NCI-H460 (cell line): Measurements from ENCODE around the gene GLRX2. TPM values are rescaled to one million over a fixed set of nuclear protein-coding genes. Genes with fewer than 3 reads are reported as not detected.
"Not testable (repeated sequence)": the region's sequence is repeated elsewhere in the genome, so short reads cannot be mapped to it uniquely, and the experiment has no call there.

Experiments
- DNase-seq: peaks from one replicate; pipeline ENCODE4 v3.0.0-alpha.2; 2016; ENCODE audit warnings: low read depth; ENCODE audit errors: extremely low read depth
- polyA plus RNA-seq: library from polyadenylated mRNA; depleted of rRNA; stranded (reverse); fragments of >200 nt; gene quantifications from 2 replicates; pipeline ENCODE4 v1.2.3, GENCODE V29; 2014; cell fraction: nucleus; rRNA removed
- total RNA-seq: library from RNA; depleted of rRNA; stranded (reverse); fragments of >200 nt; shearing (Covaris generic); gene quantifications from 2 replicates; pipeline ENCODE4 v1.2.3, GENCODE V29; 2014; rRNA removed

Gene GLRX2
- total RNA-seq = 65.5 and 80.0 TPM in 2 replicates
- 30.4 and 43.9 TPM in 2 replicates for polyA plus RNA-seq

DNA sequence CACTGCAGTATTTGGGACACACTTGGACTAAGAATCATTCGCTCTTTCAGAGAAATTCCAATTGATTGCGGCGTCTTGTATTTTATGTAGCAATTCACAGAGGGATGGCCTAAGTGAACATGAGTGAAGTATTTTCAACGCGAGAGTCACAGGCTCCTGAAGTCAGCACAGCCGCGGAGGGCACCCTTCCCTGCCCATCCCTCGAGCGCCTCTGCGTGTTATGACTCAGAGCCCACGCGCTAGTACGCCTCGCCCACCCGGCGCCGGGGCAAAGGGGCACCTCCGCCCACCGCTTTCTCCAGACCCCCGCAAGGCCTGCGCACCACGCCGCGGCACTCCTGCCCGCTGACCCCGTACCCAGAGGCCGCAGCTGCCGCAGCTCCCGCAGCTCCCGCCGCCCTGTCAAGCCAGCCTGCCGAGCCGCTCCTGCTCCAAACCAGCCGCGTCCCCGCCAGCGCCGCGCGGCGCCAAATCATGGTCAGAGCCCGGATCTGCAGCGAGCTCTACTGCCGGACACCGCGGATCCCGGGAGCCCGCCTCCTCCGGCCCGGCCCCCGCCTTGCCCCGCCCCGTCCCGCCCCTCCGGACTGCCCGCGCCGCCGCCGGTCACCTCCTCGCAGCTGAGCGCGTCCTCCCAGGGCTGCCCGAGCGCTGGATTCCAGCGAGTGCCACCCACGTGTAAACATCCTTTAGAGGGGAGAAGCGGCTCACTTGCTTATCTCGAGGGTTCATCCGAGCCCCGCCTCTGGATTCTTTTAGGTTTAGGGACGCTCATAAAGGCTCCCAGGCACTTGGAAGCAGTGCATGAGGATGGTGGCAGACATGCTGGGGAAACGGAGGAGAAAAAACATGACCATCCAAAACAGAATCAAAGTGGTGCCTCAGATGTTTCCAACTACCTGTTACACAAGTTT is at the start of gene GLRX2:
Gene GLRX2, minus strand, starts transcription at position 508 of the 914 bp plus-strand sequence. Its CDS starts 32 bp downstream, at position 476.
- peak; percentile 91 for DNase-seq

DNA sequence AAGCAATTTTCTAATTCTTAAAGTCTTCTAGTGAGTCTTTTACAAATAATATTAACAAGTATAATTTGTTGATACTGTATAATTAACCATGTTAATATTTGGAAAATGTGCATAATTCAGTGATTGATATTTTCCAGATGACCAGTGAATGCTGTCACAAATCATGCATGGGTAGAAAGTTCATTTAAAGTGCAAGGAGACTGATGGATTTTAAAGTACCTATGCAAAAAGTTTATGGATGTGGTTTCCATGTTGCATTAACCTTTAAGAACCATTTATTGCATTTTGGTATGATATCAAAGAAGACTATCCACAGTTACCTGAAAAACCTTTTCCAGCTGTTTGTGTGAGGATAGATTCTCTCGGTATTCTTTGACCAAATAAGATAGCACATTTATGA is 39.8 kb upstream of the GLRX2 start:
- no peak for DNase-seq

- no peak for DNase-seq
Measured at GRCh38 chr1:193144361-193144938, 39.2 kb upstream of the GLRX2 start.

- peak; percentile 27 for DNase-seq
Measured at GRCh38 chr1:193143285-193143684, 38.1 kb upstream of the GLRX2 start.

DNA sequence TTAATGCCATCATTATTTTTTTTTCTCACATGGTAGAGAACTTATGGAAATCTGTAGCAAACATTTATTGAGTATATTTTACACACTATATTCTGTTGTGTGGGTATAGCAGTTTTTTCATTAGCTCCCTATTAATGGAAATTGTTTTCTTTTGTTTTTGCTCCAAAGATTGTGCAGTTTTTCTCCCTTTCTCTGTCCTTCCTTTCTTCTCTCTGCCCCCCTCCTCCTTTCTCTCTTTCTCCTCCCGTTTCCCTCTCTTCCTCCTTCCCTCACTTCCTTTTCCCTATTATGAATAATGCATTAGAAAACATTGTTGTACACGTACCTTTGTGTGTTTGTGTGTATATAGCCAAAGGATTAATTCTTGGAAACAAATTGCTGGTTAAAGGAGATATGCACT is 37.2 kb upstream of the GLRX2 start:
- DNase-seq = no peak

GRCh38 chr1:193141804-193142203 is 36.6 kb upstream of the GLRX2 start:
- no peak for DNase-seq

DNA sequence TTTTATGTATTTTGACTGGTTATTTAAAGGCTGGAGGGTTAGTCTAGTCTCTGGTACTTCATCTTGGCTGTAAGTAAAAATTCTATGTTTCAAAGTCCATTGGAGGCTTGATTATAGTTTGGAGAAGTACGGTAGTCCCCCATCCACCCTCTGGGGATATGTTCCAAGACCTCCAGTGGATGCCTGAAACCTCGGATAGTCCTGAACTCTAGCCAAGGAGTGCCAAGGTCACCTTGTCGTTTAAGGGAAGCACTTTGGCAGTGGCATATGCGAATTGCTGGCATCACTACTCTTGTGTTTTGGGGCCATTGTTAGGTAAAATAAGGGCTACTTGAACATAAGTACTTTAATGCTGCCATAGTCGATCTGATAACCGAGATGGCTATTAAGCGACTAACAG is 35.0 kb upstream of the GLRX2 start:
- DNase-seq = no peak

DNA sequence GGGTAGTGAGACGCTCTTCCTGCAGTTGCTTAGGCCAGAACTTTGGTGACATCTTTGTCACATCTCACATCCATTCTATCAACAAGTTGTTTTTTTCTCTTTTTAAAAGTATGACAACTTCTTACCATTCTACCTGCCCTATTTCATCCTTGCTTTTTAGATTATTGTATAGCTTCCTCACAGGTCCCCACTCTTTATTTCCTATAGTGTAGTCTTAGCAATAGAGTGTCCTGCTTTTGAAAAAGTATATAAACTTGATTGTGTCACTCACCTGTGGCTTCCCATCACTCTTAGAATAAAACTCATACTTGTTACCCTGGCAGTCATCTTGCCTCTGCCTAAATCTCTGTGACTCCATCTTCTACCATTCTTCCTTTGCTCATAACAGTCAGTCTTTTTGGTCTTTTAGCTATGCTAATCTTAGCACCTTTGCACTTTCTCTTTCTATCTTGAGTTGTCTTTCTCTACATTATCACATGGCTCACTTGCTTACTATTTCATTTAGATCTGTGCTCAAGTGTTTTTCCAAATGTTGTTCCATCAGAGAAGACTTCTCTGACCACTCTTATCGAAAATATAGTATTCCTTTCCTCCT is 26.1 kb upstream of the GLRX2 start:
- DNase-seq = no peak

DNA sequence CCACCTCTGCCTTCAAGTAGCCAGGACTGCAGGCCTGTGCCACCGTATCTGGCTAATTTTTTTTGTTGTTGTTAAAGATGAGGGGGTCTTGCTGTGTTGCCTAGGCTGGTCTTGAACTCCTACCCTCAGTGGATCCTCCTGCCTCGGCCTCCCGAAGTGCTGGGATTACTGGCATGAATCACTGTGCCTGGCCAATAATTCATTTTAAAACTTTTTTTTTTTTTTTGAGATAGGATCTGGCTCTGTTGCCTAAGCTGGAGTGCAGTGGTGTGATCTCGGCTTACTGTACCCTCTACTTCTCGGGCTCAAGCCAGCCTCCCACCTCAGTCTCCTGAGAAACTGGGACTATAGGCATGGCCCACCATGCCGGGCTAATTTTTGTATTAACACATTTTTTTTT is 20.2 kb upstream of the GLRX2 start:
- no peak for DNase-seq

DNA sequence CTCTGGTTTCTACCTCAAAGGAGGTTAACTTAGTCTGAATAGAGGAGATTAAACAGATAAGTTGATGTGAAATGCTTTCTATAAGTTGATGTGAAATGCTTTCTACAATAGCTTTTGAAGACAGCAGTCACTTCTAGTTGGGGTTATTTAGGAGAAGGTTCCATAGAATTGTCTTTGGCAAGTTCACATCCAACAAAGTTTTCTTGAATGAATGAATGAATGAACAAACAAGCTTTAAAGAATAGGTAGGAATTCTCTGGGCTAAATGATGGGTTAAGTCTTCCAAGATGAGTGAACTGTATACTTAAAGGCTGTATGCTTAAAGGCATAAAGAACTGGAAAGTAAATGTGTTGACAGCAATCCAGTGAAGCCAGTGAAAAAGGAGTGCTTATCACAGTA is 18.5 kb upstream of the GLRX2 start:
- no peak for DNase-seq

DNA sequence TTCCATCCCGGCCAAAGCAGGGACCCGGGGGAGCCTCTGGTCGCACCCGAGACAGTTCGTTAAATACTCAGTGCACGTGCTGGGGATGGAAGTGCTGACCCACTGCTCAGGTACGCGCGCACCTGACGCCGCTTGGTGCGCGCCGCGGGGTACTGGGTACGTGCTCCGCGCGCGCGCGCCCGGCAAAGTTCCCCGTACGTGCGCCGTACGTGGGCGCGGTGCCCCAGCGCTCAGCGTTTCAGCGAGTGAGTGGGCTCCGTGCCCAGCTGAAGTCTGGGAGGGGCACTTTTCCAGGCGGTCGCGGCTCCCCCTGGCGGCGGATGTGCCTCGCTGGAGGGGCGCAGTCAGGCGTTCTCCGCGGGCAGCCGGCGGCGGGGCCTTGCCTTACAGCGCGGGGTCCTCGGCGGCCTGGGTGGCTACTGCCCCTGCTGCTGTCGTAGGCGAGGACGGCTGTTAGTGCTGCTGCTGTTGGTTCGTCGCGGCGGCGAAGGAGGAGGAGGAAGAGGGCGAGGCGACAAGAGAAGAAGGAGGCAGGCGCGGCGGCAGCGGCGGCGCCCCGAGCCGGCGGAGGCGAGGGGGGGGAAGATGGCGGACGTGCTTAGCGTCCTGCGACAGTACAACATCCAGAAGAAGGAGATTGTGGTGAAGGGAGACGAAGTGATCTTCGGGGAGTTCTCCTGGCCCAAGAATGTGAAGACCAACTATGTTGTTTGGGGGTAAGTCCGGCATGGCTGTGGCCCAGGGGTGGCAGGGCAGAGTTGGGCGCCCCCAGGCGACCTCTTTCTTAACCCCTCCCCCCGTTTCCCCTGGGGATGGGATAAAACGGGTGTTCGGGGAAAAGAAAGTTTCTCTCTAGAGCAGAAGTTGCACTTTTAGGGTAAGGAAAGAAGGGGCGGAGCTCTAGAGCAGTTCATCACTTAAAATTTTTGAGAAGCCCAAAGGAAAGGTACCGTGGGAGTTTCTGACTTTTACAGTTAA is 16.7 kb upstream of the GLRX2 start, which contains the start of gene CDC73:
Gene CDC73, plus strand, starts transcription at position 416 of the 978 bp plus-strand sequence. Its CDS starts 170 bp downstream, at position 586.
- peak; percentile 98 for DNase-seq

DNA sequence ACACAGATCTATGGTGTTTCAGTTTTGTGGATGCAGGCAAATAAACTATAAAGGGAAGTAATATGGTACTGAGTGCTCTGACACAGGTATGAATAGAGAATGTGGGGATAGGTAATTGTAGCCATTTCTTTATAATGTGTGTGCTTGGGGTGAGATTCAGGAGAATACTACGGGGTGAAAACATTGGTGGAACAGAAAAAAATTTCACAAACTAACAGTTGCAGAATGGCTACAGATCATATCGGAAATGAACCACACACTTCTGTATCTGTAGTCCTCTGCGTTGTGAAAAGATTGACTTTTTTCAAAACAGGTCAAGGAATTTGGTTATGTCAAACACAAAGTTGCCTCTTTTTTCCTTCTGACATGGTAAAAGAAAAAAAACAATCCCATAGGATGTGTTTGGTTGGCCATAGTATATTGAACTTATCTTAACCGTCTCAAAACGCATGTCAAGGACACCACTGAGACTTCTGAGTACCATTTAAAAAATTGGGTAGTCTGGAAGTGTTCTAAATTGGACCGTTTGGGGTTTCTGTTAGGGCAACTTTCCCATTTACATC is 15.5 kb upstream of the GLRX2 start:
- DNase-seq = no peak

- DNase-seq = no peak
Measured at GRCh38 chr1:193118803-193119730, 13.9 kb upstream of the GLRX2 start.

GRCh38 chr1:193118194-193118593 is 13.0 kb upstream of the GLRX2 start:
- DNase-seq = no peak

DNA sequence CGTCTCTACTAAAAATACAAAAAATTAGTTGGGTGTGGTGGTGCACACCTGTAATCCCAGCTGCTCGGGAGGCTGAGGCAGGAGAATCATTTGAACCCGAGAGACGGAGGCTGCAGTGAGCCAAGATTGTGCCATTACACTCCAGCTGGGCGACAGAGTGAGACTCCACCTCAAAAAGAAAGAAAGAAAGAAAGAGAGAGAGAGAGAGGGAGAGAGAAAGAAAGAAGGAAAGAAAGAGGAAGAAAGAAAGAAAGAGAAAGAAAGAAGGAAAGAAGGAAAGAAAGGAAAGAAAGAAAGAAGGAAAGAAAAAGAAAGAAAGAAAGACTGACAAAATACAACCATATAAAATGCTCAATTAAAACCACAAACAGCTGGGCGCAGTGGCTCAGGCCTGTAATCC is 12.0 kb upstream of the GLRX2 start:
- DNase-seq = not testable (repeated sequence)

DNA sequence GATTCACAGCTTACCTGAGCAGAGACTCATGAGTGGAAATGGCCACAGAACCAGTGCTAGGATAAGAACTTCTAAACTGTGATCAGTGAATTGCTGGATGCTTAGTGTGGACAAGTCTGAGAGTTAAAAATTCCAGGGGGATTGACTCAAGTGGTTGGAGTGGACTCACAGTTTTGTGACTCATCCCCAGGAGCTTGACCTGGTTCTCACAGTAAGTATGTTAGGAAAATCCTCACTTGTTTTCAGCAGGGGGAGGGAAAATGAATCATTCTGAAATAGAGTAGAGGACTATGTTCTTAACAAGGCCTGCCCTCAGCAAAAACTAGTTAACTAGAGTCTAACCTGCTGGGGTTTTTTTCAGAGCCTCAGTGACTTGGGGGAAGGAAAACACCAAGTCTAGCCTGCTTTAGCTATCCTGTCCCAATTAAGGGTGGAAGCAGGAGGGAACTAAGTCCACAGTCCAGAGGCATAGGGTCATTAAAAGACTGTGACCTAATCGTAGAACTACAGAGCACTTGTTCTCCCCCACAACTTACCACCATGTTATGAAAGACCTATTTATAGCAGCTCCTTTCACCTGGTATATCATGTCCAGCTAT is 10.5 kb upstream of the GLRX2 start:
- peak; percentile 84 for DNase-seq

GRCh38 chr1:193114485-193115095 is 9.4 kb upstream of the GLRX2 start:
- no peak for DNase-seq

- no peak for DNase-seq
Measured at GRCh38 chr1:193113992-193114332, 8.7 kb upstream of the GLRX2 start.
